Urinary bladder (tissue), 4 donors: ENCODE measurements around the gene DYSF. TPM values are rescaled to one million over a fixed set of nuclear protein-coding genes. Genes with fewer than 3 reads are reported as not detected.

Experiments used
- DNase-seq: peaks from one replicate; pipeline ENCODE4 v3.0.0-alpha.2; 2015; ENCODE audit errors: extremely low spot score
- H3K27ac ChIP-seq: one replicate; pipeline ENCODE4 v1.5.1; 2013; ENCODE audit warnings: low read depth, mild to moderate bottlenecking, moderate library complexity
- H3K36me3 ChIP-seq: one replicate; pipeline ENCODE4 v1.6.1; 2013; ENCODE audit warnings: mild to moderate bottlenecking, moderate library complexity; ENCODE audit not compliant: insufficient read depth
- H3K4me1 ChIP-seq: one replicate; pipeline ENCODE4 v1.6.1; 2013; ENCODE audit warnings: mild to moderate bottlenecking, moderate library complexity; ENCODE audit not compliant: insufficient read depth
- H3K4me3 ChIP-seq: one replicate; pipeline ENCODE4 v1.5.1; 2013; ENCODE audit warnings: low read depth, low read length
- WGBS: extraction: QIAGEN DNeasy Blood & Tissue Kit; methylation state at CpG from one replicate; pipeline ENCODE4 v1.1.7; 2013; 5-methylcytosine and 5-hydroxymethylcytosine counted together
- polyA plus RNA-seq: library from polyadenylated mRNA; stranded (reverse); fragments of 200-250 nt; gene quantifications from one replicate; pipeline ENCODE4 v1.2.3, GENCODE V29; 2013
- total RNA-seq: library from RNA; depleted of rRNA; stranded (reverse); fragments of >200 nt; gene quantifications from one replicate; pipeline ENCODE4 v1.2.3, GENCODE V29; 2014
- donor health status: healthy with polysubstance abuse.
- donor health status: healthy.

Gene DYSF
- total and polyA plus RNA-seq, 2 donors = 19.0 to 22.9 TPM

DNA sequence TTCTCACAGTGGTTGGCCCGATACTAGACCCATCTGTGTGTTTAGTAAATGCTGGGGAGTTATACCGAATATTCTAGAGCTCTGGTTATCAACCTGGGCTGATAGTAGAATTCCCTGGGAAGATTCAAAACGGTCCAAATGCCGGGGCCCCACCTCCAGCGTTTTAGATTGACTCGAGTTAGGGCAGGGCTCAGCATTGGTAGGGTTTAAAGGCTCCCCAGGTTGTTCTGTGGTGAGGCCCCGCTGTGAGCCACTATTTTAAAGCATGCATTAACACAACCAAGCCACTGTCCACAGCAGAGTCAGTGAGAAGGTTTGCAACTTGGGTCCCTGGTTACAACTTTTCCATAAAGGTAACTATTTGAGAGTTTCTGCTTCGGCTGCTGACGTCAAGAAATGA, 73.6 kb downstream of the DYSF start:
- no peaks in the 10 kb centered on the region for H3K4me1 ChIP-seq
- no peak overlapping the region for H3K27ac ChIP-seq
- 79% methylated on average over 9 of the region's 9 CpGs for WGBS
- H3K36me3 ChIP-seq = no peaks in the 10 kb centered on the region
- H3K4me3 ChIP-seq = no peak overlapping the region
- no peak for DNase-seq

DNA sequence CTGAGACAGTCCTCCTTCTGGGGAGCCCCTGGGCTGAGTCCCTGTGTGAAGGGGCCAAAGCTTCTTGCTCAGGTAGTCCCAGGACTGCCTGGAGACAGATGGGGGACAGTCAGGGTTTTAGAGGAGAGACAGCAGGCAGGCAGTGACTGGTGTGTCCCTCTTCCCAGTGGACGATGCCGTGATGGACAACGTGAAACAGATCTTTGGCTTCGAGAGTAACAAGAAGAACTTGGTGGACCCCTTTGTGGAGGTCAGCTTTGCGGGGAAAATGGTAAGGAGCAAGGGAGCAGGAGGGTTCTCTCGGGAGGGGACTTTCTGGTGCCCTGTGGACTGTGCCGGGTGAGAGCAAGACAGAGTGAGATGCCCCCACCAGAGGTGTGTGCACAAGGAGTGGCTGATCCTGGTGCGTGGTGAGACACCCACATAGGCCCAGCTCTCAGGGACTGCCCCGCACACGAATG, 74.8 kb downstream of the DYSF start:
- Histone ChIP-seq H3K27ac (no peak overlapping the region), H3K4me1 (no peaks in the 10 kb centered on the region), H3K36me3 (no peaks in the 10 kb centered on the region), H3K4me3 (no peak overlapping the region)
- 89% methylated on average over 10 of the region's 10 CpGs for WGBS
- no peak for DNase-seq

DNA sequence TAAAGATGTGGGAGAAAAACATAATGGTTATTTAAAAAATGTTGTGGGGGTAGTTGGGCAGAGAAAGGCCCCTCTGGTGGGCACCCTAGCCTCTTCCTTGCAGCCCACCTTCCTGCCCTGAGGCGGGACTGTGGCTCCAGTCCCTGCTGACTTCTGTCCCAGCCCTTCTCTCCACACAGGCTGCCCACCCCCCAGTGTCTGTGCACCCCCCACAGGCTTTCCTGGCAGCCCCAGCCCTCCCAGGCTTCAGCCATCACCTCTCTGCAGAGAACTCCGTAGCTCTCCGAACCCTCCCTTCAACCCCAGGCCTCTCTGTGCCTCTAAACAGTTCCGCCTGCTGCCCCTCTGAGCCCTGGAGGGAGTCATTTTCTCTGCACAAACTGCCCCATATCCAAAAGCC, 75.4 kb downstream of the DYSF start:
- H3K4me1 ChIP-seq = no peaks in the 10 kb centered on the region
- WGBS = 87% methylated on average over 4 of the region's 4 CpGs

DNA sequence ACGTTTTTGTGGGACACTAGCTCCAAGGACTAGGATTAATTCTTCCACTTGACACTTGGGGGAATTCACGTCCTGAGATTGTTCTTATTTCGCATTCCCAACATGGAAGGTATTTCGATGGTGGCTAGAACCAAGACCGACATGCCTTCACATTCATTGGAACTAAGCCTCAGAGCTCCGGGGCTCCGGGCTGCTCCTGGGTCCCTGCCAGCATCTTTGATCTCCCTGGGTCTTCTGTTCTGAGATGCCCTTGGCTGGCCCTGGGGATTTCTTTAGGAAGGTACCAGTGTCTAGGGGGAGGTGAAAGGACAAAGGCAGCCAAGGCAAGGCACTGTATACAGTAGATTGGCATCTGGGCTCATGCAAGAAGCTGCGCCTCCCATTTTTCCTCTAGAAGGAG, 76.8 kb downstream of the DYSF start:
- 71% methylated on average over 8 of the region's 8 CpGs for WGBS
- Histone ChIP-seq H3K36me3 (no peaks in the 10 kb centered on the region), H3K27ac (no peak overlapping the region), H3K4me1 (no peaks in the 10 kb centered on the region), H3K4me3 (no peak overlapping the region)
- no peak for DNase-seq

More for the DNA sequence above, 75.4 kb downstream of the DYSF start:
- no peaks in the 10 kb centered on the region for H3K36me3 ChIP-seq
- H3K27ac ChIP-seq = no peak overlapping the region
- no peak for DNase-seq
- no peak overlapping the region for H3K4me3 ChIP-seq

DNA sequence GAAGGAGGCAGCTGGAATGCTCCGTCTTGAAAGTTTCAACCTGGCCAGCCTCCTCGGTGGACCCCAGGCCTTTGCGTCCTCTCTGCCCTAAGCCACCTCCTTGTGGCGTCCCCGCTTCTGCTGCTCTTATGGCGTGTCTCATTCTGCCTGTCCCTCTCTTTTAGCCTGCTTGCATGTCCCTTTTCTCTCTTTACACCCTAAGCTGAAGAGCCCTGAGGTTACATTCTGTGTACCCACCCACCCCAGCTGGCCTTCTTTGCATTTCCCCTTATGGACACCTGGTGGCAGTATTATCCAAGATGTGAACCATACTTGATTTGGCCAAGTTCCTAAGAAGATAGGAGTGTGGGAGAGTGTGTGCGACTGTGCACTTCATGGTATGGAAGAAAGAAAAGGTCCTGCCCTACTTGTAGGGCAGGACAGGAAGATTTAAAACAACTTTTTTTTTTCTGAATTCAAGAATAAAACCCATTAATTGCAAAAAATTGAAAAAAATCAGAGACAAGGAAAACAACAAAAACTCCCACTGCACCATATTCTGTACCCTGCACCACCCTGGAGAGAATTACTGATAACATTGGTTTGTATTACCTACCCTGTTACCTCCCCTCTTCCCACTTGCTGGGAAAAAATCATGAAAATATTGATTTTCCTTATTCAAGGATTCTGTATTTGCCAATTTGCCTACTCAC, 77.4 kb downstream of the DYSF start:
- no peaks in the 10 kb centered on the region for H3K36me3 ChIP-seq
- no peak for DNase-seq
- 82% methylated on average over 7 of the region's 7 CpGs for WGBS
- H3K4me1 ChIP-seq = no peaks in the 10 kb centered on the region
- no peak overlapping the region for H3K4me3 ChIP-seq
- H3K27ac ChIP-seq = no peak overlapping the region

DNA sequence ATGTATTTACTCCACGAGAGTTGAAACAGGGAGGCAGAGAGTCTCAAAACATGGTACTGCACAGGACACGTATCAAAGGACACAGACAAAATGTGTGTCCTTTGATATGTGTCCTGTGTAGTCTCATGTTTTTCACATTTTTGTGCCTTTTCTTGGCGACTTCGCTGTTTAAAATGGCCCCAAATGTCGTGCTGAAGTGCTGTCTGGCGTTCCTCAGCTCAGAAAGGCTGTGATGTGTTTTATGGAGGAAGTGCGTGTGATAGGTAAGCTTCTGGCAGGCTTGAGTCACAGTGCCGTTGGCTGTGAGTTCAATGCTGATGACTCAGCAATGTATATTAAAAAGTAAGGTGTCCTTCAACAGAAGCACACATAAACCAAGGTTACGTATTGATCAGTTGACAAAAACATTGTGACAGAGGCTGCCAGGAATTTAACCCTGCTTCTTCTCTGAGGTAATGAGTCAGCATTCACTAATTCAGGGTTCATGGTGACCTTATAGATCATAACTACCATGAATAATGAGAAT, 78.2 kb downstream of the DYSF start:
- DNase-seq = no peak
- 73% methylated on average over 9 of the region's 9 CpGs for WGBS
- no peak overlapping the region for H3K4me3 ChIP-seq
- no peaks in the 10 kb centered on the region for H3K4me1 ChIP-seq
- H3K36me3 ChIP-seq = no peaks in the 10 kb centered on the region
- no peak overlapping the region for H3K27ac ChIP-seq

DNA sequence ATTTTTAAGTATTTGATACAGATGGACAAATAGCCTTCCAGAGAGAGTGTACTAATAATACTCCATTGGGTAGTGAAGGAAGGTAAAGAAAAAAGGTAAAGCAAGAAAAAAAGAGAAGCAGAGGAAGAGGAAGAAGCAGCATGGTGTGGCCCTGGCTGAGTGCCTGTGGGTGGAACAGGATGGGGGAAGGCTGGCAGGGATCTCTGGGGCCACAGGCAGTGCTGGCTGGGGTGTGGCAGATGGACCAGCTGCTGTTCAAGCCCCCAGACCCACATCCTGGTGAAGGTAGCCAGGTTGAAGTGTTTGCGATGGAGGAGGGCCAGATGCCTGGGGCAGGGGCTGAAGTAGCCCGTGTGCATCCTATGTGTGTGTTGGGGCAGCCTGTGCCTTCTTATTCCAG, 79.0 kb downstream of the DYSF start:
- H3K4me3 ChIP-seq = no peak overlapping the region
- 83% methylated on average over 2 of the region's 2 CpGs for WGBS
- H3K27ac ChIP-seq = no peak overlapping the region
- H3K4me1 ChIP-seq = no peaks in the 10 kb centered on the region
- no peak for DNase-seq
- no peaks in the 10 kb centered on the region for H3K36me3 ChIP-seq

DNA sequence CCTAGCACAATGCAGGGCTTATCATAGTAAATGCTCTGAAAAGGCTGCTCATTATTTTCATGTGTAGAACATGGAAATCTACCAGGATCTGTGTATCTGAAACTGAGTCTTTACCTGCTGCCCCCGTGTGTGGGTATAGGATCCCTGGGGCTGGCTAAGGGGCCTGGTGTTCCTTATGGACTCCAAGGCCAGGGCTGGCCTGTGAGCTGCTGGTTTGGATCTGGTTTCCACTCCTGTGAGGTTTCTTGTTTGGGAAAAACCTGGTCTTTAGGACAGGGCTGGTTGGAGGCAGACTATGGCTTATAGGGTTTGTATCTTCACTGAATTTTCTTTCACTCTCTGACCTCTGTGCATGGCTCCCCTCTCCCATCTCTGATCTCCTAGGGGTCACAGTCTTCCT, 80.8 kb downstream of the DYSF start:
- 84% methylated on average over 1 of the region's 1 CpG for WGBS
- no peak for DNase-seq
- no peak overlapping the region for H3K27ac ChIP-seq
- H3K4me3 ChIP-seq = no peak overlapping the region
- no peaks in the 10 kb centered on the region for H3K36me3 ChIP-seq
- H3K4me1 ChIP-seq = no peaks in the 10 kb centered on the region

DNA sequence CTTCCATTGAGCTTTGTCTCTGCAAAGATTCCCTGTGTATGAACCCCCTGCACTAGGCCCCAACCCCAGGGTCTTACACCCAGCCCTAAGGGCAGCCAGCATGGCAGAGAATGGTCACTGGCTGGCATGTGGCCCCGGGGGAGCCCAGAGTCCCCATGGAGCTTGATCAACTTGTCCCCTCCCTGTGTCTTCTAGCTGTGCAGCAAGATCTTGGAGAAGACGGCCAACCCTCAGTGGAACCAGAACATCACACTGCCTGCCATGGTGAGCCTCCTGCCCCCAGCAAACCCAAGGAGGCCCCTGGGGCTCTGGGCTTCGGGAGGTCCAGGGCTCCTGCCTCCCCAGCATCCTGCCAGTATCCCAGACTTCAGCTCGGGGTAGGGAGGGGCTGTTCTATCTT, 81.5 kb downstream of the DYSF start:
- H3K36me3 ChIP-seq = no peaks in the 10 kb centered on the region
- no peak overlapping the region for H3K4me3 ChIP-seq
- DNase-seq = no peak
- H3K4me1 ChIP-seq = no peaks in the 10 kb centered on the region
- 95% methylated on average over 4 of the region's 4 CpGs for WGBS
- H3K27ac ChIP-seq = no peak overlapping the region

DNA sequence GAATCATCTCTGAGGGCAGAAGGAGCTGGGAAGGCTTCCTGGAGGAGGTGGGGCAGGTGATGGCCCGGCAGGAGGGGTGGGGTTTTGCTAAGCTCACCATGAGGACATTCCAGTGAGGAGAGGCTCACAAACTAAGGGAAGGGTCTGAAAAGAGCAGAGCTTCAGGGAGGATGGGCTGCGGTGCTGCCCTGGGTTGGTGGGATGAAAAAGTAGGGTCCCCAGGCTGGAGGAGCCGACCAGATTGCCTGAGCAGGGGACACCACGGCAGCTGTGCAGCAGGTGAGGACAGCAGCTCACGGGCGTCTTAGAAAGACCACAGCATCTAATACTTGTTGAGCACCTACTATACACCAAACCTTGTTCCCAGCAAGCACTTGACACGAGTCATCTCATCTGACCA, 82.2 kb downstream of the DYSF start:
- Histone ChIP-seq H3K4me1 (no peaks in the 10 kb centered on the region), H3K4me3 (no peak overlapping the region), H3K27ac (no peak overlapping the region), H3K36me3 (no peaks in the 10 kb centered on the region)
- DNase-seq = no peak
- WGBS = 93% methylated on average over 7 of the region's 7 CpGs

DNA sequence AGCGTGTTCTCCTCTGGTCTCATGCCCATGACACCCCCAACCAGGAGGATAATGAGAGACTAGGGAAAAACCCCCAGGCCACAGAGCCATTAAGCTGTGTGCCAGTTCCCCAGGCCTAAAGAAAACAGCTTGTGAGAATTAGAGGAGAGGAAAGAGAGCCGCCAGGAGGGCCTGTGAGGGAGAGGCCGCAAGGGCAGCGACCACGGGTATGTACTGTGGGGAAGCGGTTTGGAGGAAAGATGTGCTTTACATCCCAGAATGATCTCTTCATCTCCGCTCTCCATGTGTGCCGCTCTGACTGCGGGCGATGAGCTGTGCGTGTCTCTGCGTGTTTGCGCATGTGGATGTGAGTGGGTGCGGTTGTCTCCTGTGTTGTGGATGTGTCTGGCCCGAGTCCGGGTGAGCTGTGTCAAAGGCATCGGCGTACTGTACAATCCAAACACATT, 82.9 kb downstream of the DYSF start:
- no peak for DNase-seq
- no peak overlapping the region for H3K4me3 ChIP-seq
- H3K4me1 ChIP-seq = no peaks in the 10 kb centered on the region
- no peak overlapping the region for H3K27ac ChIP-seq
- no peaks in the 10 kb centered on the region for H3K36me3 ChIP-seq
- WGBS = 57% methylated on average over 18 of the region's 18 CpGs

DNA sequence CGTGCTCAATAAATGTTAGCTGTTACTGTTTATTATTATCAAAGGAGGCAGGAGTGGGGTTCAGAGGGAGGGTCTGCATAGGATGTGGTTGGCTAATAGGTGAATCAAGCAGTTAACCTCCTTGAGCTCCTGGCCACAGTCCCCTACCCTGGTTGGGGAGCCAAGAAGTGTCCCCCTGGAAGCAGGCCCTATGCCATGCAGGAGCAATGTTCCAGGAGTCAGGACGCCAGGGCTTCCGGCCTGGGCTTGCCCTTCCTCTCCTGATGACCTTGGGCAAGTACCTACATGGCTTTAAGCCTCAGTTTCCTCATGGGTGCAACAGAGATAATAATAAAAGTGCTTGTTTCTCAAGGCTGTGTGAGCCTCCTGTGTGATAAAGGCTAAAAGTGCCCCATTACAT, 84.9 kb downstream of the DYSF start:
- WGBS = 94% methylated on average over 3 of the region's 3 CpGs
- DNase-seq = no peak
- Histone ChIP-seq H3K36me3 (no peaks in the 10 kb centered on the region), H3K27ac (no peak overlapping the region), H3K4me3 (no peak overlapping the region), H3K4me1 (no peaks in the 10 kb centered on the region)

DNA sequence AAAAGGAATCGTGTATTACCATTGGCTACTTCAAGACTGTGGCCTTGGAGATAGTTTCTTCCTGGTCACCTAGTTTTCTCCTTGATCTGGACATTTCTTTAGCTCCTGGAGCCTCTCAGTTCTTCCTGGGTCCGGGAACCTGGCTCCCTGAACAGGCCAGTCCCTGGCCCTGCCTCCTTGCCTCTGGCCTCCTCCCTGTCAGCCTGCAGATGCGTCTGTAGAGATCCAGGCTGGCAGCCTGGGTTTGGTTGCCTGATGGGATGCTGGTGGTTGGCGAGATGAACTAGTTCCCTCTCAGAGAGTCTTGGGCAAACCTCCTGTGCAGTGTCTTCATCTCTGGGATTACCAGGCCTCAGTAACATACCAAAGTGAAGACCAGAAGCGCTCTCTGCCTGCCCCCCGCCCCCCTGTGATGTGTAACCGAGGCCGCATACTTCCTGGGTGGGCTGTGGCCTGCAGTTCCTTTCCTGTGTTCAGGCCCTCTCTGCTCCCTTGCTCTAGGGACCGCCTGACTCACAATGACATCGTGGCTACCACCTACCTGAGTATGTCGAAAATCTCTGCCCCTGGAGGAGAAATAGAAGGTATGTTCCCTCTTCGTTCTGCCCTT, 85.4 kb downstream of the DYSF start:
- Histone ChIP-seq H3K27ac (no peak overlapping the region), H3K4me1 (no peaks in the 10 kb centered on the region), H3K4me3 (no peak overlapping the region), H3K36me3 (no peaks in the 10 kb centered on the region)
- 84% methylated on average over 12 of the region's 12 CpGs for WGBS
- DNase-seq = no peak

DNA sequence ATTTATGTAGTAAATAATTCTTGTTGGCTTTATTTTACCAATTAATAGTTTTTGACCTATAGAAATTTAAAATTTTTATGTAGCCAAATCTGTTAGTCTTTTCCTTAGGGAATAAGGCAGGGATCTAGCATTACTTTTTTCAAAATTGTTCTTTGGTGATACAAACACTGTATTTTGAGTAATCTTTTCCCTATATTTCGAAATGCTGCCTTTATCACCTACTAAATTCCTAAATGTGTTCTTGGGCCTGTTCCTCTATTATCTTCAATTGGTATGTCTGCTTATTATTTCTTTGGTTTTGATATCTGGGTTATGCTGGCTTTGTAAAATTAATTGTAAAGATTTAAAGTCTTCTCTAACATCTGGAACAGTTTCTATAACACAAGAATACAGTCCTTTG, 87.5 kb downstream of the DYSF start:
- Histone ChIP-seq H3K27ac (no peak overlapping the region), H3K36me3 (no peaks in the 10 kb centered on the region), H3K4me3 (no peak overlapping the region), H3K4me1 (no peaks in the 10 kb centered on the region)
- WGBS = 91% methylated on average over 1 of the region's 1 CpG
- no peak for DNase-seq
